Measurements from ENCODE around the gene CBLC. TPM values are rescaled to one million over a fixed set of nuclear protein-coding genes. Genes with fewer than 3 reads are reported as not detected.

The CBLC gene
- total RNA-seq, 1 experiment from 2014 or later: 15.9 TPM

DNA sequence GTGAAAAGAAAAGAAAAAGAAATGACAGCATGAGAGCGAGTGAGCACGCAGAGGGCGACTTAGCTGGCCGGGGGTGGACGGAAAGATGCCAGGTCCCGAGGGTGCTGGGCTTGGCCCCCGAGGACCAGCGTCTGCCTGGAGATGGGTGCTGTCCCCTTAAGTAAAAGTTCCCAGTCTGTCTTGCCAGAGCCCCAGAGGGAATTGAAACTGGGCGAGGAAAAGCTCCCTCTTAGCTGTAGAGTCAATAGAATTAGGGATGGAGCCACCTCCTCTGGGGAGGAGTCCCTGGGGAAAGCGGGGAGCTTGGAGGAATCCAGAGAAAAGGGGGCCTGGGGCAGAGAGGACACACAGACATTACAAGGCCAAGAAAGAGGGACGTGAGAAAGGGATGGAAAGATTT, 44.5 kb downstream of the CBLC start:
- Histone ChIP-seq H3K79me2 (ENCODE audit: insufficient read depth, low read length) (no peaks in the 10 kb centered on the region), H3K9ac (ENCODE audit: extremely low read depth, insufficient read length, low read length) (no peak overlapping the region), H2BK12ac (ENCODE audit: insufficient read length, low read depth, low read length) (no peak overlapping the region), H2BK5ac (ENCODE audit: insufficient read length, low read length) (no peak overlapping the region), H3K4me1 (ENCODE audit: insufficient read depth, low read length) (no peaks in the 10 kb centered on the region), H4K91ac (ENCODE audit: insufficient read length, low read depth, low read length) (no peak overlapping the region), H3K23me2 (ENCODE audit: insufficient read length, low read depth, low read length, poor library complexity, severe bottlenecking) (no peaks in the 10 kb centered on the region), H3K27ac (ENCODE audit: insufficient read length, low read depth, low read length) (no peak overlapping the region), H3K9me3 (ENCODE audit: control insufficient read depth, low read depth, low read length) (no peaks in the 10 kb centered on the region), H3K18ac (ENCODE audit: insufficient read length, low read depth, low read length) (no peak overlapping the region), H2AFZ (ENCODE audit: low read length) (no peak overlapping the region), H4K8ac (replicated peaks; ENCODE audit: insufficient read length, low read depth, low read length) (no peak overlapping the region), H2BK120ac (ENCODE audit: low read depth, low read length, poor library complexity, severe bottlenecking) (no peak overlapping the region), H3K27me3 (ENCODE audit: insufficient read depth, low read length) (peaks cover 8% of the 10 kb centered on the region), H2AK5ac (ENCODE audit: insufficient read length, low read length) (no peak overlapping the region), H4K20me1 (ENCODE audit: control insufficient read depth, insufficient read depth, insufficient read length) (no peaks in the 10 kb centered on the region), H3K56ac (ENCODE audit: insufficient read length, low read depth, low read length) (no peak overlapping the region), H3K79me1 (ENCODE audit: insufficient read depth, low read depth, low read length, poor library complexity, severe bottlenecking) (no peaks in the 10 kb centered on the region), H3K23ac (ENCODE audit: insufficient read length, low read depth, low read length) (no peak overlapping the region), H2BK20ac (ENCODE audit: low read depth, low read length, poor library complexity, severe bottlenecking) (no peak overlapping the region), H2BK15ac (ENCODE audit: low read depth, low read length) (no peak overlapping the region), H3K4ac (ENCODE audit: low read depth, low read length) (no peak overlapping the region), H3K4me2 (ENCODE audit: insufficient read depth, insufficient read length, low read length) (no peak overlapping the region), H4K5ac (ENCODE audit: insufficient read length, low read depth, low read length) (no peak overlapping the region), H3T11ph (ENCODE audit: low read length) (no peak overlapping the region), H3K14ac (ENCODE audit: insufficient read depth, low read length) (no peak overlapping the region)
- H3K4me1 Mint-ChIP-seq: peaks cover 0 to 7% of the 10 kb centered on the region in 2 experiments; a peak in 2 of 4 replicates
- peaks cover 59% of the 10 kb centered on the region for H3K27me3 Mint-ChIP-seq (ENCODE audit: low read depth)
- WGBS (ENCODE audit: extremely low coverage, insufficient read length, low lambda C conversion rate): no CpG with 5 or more reads among the region's 11 CpGs
- H3K4me3 Mint-ChIP-seq: no peak overlapping the region
- no peak overlapping the region for H3K27ac Mint-ChIP-seq
- H3K9me3 Mint-ChIP-seq: no peaks in the 10 kb centered on the region
- H3K36me3 Mint-ChIP-seq (ENCODE audit: insufficient read depth in 1 of 3, low read depth in 3 of 3): peaks cover 7 to 31% (median 13%) of the 10 kb centered on the region in 3 experiments
- TF ChIP-seq, protein P1, sequence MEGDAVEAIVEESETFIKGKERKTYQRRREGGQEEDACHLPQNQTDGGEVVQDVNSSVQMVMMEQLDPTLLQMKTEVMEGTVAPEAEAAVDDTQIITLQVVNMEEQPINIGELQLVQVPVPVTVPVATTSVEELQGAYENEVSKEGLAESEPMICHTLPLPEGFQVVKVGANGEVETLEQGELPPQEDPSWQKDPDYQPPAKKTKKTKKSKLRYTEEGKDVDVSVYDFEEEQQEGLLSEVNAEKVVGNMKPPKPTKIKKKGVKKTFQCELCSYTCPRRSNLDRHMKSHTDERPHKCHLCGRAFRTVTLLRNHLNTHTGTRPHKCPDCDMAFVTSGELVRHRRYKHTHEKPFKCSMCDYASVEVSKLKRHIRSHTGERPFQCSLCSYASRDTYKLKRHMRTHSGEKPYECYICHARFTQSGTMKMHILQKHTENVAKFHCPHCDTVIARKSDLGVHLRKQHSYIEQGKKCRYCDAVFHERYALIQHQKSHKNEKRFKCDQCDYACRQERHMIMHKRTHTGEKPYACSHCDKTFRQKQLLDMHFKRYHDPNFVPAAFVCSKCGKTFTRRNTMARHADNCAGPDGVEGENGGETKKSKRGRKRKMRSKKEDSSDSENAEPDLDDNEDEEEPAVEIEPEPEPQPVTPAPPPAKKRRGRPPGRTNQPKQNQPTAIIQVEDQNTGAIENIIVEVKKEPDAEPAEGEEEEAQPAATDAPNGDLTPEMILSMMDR (conservative IDR thresholded peaks at IDR 0.05): no peak
- no peak for DNase-seq
